ENCODE results near the gene FAM118A.
A peak's percentile ranks its signal among the peaks of the same experiment; 100 is the strongest.
"Not testable (repeated sequence)": the region's sequence is repeated elsewhere in the genome, so short reads cannot be mapped to it uniquely, and the experiment has no call there.

Gene FAM118A

DNA sequence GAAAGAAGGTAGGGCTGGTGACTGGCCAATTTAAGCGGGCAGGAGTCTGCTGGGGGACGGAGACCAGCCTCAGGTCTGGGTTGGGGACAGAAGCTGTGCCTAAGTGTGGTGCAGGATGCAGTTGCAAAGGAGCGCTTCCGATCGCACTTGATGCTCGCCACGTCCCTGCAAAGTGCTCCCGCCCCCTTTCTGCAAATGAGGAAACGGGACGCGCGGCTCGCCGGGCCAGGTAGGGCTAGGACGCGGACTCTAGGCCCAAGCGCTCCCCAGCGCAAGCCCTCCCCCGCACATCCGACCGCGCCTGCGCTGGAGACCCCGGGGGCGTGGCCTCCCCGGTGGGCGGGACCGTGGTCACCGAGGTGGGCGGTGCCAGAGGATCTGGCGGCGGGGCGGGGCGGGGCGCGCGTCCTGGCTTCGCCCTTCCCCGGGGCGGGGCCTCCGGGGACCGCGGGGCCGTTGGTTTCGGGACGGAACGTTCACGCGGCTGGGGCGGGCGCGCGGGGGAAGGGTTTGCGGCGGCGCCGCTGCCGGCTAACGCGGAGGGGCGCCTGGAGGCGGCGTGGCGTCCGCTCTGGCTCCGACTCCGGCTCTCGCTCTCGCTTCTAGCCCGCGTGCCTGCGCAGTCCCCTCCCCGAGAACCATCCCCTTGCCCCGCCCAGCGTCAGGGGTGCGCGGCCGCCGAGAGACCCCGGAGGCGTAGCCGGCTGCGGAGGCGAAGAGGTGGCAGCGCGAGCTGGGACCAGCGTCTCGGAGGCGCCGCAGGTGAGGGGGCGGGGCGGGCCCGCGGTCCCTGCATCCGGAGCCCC, at the start of gene FAM118A:
FAM118A (plus strand) TSS at position 513 of the 806 bp plus-strand sequence. CDS start 12,446 bp downstream, outside the sequence.
- TF ChIP-seq, protein P1, sequence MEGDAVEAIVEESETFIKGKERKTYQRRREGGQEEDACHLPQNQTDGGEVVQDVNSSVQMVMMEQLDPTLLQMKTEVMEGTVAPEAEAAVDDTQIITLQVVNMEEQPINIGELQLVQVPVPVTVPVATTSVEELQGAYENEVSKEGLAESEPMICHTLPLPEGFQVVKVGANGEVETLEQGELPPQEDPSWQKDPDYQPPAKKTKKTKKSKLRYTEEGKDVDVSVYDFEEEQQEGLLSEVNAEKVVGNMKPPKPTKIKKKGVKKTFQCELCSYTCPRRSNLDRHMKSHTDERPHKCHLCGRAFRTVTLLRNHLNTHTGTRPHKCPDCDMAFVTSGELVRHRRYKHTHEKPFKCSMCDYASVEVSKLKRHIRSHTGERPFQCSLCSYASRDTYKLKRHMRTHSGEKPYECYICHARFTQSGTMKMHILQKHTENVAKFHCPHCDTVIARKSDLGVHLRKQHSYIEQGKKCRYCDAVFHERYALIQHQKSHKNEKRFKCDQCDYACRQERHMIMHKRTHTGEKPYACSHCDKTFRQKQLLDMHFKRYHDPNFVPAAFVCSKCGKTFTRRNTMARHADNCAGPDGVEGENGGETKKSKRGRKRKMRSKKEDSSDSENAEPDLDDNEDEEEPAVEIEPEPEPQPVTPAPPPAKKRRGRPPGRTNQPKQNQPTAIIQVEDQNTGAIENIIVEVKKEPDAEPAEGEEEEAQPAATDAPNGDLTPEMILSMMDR (IDR thresholded peaks at IDR 0.05; ENCODE audit: borderline replicate concordance, control extremely low read depth, extremely low read depth, insufficient read depth, missing control alignments): peak; percentile 19

DNA sequence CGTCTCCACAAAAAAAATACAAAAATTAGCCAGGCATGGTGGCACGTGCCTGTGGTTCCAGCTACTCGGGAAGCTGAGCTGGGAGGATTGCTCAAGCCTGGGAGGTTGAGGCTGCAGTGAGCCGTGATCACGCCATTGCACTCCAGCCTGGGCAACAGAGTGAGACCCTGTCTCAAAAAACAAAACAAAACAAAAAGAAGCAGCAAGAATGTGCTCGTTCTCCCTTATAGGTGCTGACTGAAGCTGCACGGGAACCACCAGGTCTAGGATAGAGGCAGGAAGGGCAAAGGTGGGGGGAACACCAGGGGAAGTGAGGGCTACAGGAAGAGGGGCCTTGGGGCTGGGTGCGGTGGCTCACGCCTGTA, 49.4 kb upstream of the FAM118A start:
- not testable (repeated sequence) for DNase-seq (ENCODE audit: low spot score)
- in situ Hi-C loops (cut with MboI; ENCODE audit: low sequenced_read_pairs, unreplicated experiment): loop anchor here (10.0 kb wide), 1 partner anchor 294 kb away; no protein-coding TSS in a partner anchor

More for the DNA sequence above, at the start of gene FAM118A:
- DNase-seq (ENCODE audit: low spot score): peak; percentile 98
- in situ Hi-C loops (cut with MboI; ENCODE audit: low sequenced_read_pairs, unreplicated experiment): no loop called here

DNA sequence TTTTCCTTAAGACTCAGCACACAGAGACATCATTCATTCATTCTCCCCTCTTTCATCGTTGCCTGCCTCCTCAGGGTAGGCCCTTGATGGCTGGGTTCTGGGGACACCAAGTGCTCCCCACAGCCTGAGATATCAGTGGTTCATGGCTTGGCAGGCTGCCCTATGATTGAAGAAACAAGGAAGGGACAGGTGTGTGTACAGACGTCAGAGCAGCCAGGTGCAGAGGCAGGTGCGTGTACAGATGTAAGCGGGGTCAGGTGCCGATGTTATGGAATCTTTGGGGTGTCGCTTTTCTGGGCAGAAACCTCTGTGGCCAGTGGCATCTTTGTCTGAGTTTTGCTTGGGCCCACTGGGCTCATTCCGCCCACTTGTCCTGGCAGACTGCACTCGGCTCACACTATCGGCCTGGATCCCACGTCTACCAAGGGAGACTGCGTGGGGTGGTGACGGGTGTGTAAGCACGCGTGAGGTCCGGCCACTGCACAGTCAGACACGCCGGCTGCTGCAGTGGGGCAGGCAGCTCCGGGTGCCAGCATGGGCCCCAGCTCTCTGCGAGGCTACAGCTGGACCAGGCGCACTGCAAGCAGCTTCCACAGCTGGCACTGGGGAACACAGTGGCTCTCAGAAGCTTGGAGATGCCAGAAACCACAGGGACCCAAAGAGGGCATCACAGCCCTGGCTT, 48.2 kb upstream of the FAM118A start:
- DNase-seq (ENCODE audit: low spot score): no peak
- TF ChIP-seq, protein P1 (IDR thresholded peaks at IDR 0.05; ENCODE audit: borderline replicate concordance, control extremely low read depth, extremely low read depth, insufficient read depth, missing control alignments): no peak
- in situ Hi-C loops (cut with MboI; ENCODE audit: low sequenced_read_pairs, unreplicated experiment): loop anchor here (10.0 kb wide), 1 partner anchor 293 kb away; no protein-coding TSS in a partner anchor

DNA sequence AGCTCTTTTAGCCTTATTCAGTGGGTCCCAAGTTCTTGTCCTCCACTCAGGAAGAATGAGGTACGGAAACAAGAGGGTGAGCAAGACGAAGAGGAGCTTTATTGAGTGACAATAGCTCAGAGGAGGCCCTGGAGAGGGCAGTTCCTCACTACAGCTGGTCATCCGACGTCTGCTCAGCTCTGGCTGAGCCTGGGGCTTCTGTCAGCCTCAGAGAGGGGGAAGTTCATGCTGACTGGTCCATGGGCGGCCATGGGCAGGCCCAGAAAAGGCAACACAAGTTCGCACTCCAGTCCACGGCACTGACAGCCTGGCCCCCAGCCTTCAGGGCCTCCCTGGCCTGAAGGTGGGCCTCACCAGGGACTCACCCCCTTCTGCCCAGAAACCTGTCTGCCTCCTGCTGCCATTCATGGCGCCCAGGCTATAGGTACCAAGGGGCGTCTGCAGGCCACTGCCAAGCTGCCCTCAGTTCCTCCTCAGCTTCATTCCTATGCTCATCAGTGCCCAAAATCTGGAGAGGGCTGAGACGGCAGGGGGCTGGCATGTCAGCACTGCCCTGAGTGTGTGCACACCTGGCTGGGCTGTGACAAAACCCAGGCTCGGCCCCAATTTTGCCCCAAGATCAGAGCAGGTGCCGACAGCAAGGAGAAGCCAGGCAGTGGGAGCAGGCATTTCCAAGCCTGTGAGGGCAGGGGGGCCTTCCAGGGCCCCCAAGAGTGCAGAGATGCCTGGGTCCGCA, 47.4 kb upstream of the FAM118A start:
- DNase-seq (ENCODE audit: low spot score): no peak
- TF ChIP-seq, protein P1 (IDR thresholded peaks at IDR 0.05; ENCODE audit: borderline replicate concordance, control extremely low read depth, extremely low read depth, insufficient read depth, missing control alignments): no peak
- in situ Hi-C loops (cut with MboI; ENCODE audit: low sequenced_read_pairs, unreplicated experiment): loop anchor here (10.0 kb wide), 1 partner anchor 292 kb away; no protein-coding TSS in a partner anchor

DNA sequence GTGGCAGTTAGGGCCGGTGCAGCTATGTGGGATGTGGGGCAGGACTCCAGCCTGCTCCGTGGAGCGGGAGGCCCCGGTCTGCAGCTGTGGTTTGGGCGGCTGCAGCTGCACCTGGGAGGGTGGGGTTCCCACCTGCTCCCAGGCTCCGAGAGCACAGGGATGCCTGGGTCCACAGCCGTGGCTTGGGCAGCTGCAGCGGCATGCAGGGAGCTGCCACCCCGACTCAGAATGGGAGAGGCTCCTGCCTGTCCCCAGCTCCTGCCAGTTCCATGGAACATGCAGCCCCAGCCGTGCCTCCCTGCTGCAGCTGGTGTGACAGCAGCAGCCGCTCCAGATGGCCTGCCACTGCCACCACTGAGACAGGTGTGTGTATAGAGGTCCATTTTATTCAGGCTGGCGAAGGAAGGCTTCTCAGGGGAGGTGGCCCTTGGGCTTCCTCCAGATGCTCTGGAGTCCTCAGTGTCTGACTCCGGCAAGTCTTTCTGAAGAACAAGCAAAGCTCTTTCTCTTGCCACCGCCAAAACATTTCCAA, 46.7 kb upstream of the FAM118A start:
- DNase-seq (ENCODE audit: low spot score): no peak
- in situ Hi-C loops (cut with MboI; ENCODE audit: low sequenced_read_pairs, unreplicated experiment): loop anchor here (10.0 kb wide), 1 partner anchor 292 kb away; no protein-coding TSS in a partner anchor
- TF ChIP-seq, protein P1 (IDR thresholded peaks at IDR 0.05; ENCODE audit: borderline replicate concordance, control extremely low read depth, extremely low read depth, insufficient read depth, missing control alignments): no peak

DNA sequence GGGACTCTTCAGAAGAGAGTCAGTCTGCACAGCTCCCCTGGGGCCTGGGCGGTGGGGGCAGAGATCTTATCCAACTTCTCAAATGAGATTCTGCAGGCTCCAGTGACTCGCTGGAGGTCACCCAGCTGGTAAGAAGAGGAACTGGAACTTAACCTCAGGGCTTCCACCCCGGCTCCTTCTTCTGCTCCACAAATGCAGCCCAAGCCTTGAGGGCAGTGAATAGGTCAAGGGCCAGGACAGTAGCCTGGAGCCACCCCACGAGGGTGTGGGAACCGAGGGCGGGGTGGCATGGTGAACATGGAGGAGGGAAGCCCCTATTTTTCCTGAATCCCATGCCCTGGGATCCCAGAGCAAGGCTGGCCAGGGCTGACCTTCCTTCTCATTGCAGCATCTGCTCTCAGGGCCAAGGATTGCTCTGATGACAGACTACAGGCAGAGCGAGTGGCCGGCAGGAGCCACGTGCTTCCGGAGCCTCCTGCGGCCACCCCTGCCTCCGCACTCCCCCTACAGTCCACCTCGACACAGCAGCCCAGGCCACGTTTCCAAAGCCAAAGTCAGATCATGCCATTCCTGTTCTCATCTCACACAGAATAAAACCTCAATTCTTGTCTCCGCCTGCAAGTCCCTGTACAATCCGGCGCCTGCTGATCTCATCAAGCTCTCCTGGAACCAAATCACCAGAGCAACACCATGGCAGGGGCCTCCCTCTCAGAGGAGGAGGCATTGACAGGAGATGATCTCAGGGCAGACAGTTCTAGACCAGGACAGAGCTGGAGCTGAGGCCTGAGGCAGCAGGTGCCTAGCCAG, 46.1 kb upstream of the FAM118A start:
- in situ Hi-C loops (cut with MboI; ENCODE audit: low sequenced_read_pairs, unreplicated experiment): loop anchor here (10.0 kb wide), 1 partner anchor 291 kb away; no protein-coding TSS in a partner anchor
- peak; percentile 86 for DNase-seq (ENCODE audit: low spot score)

More for the DNA sequence above, 46.1 kb upstream of the FAM118A start:
- TF ChIP-seq, protein P1 (IDR thresholded peaks at IDR 0.05; ENCODE audit: borderline replicate concordance, control extremely low read depth, extremely low read depth, insufficient read depth, missing control alignments): peak; percentile 65
